NCI-H526 treated with DMSO at 0.1 percent for 48 hours (cell line): ENCODE data around the gene ZBTB38.

Experiments used
- DNase-seq: peaks from one replicate; lab custom pipeline; 2025; lab: John Stamatoyannopoulos, UW

Gene ZBTB38

GRCh38 chr3:141388395-141388794 lies 20.1 kb downstream of the ZBTB38 start:
- peak; percentile 79 for DNase-seq

- peak; percentile 81 for DNase-seq
Observed at GRCh38 chr3:141388823-141389621, 20.7 kb downstream of the ZBTB38 start.

- peak; percentile 43 for DNase-seq
Observed at GRCh38 chr3:141389703-141390102, 21.4 kb downstream of the ZBTB38 start.

GRCh38 chr3:141390747-141391146 lies 22.4 kb downstream of the ZBTB38 start:
- no peak for DNase-seq

- DNase-seq, result no peak
Observed at GRCh38 chr3:141391298-141391990, 23.1 kb downstream of the ZBTB38 start.

GRCh38 chr3:141391991-141392316 lies 23.6 kb downstream of the ZBTB38 start:
- no peak for DNase-seq

- no peak for DNase-seq
Observed at GRCh38 chr3:141392416-141392815, 24.1 kb downstream of the ZBTB38 start.

- DNase-seq, result peak; percentile 39
Observed at GRCh38 chr3:141392897-141393734, 24.8 kb downstream of the ZBTB38 start.

- no peak for DNase-seq
Observed at GRCh38 chr3:141393735-141394076, 25.4 kb downstream of the ZBTB38 start.

GRCh38 chr3:141394560-141394959 lies 26.3 kb downstream of the ZBTB38 start:
- DNase-seq, result no peak

- no peak for DNase-seq
Observed at GRCh38 chr3:141395005-141395589, 26.8 kb downstream of the ZBTB38 start.

GRCh38 chr3:141397996-141398395 lies 29.7 kb downstream of the ZBTB38 start:
- DNase-seq, result no peak

GRCh38 chr3:141399200-141399599 lies 30.9 kb downstream of the ZBTB38 start:
- DNase-seq, result no peak

- no peak for DNase-seq
Observed at GRCh38 chr3:141400073-141400971, 32.0 kb downstream of the ZBTB38 start.

- no peak for DNase-seq
Observed at GRCh38 chr3:141401095-141401494, 32.8 kb downstream of the ZBTB38 start.

- peak; percentile 36 for DNase-seq
Observed at GRCh38 chr3:141401573-141402475, 33.5 kb downstream of the ZBTB38 start.

- peak; percentile 69 for DNase-seq
Observed at GRCh38 chr3:141402476-141403171, 34.3 kb downstream of the ZBTB38 start.

GRCh38 chr3:141403576-141403975 lies 35.3 kb downstream of the ZBTB38 start:
- DNase-seq, result no peak

- no peak for DNase-seq
Observed at GRCh38 chr3:141405025-141405424, 36.7 kb downstream of the ZBTB38 start.

- no peak for DNase-seq
Observed at GRCh38 chr3:141405591-141405990, 37.3 kb downstream of the ZBTB38 start.
